ENCODE data around the gene MAN1A1.
A peak's percentile ranks its signal among the peaks of the same experiment; 100 is the strongest.

MAN1A1 gene

GRCh38 chr6:119140196-119141140 lies 209.1 kb downstream of the MAN1A1 start:
- no peak for DNase-seq (ENCODE audit: low read depth)

- no peak for DNase-seq (ENCODE audit: low read depth)
Observed at GRCh38 chr6:119138906-119139541, 210.5 kb downstream of the MAN1A1 start.

- DNase-seq (ENCODE audit: low read depth): no peak
Observed at GRCh38 chr6:119137194-119138072, 212.1 kb downstream of the MAN1A1 start.

GRCh38 chr6:119134752-119135151 lies 214.8 kb downstream of the MAN1A1 start:
- DNase-seq (ENCODE audit: low read depth): no peak

GRCh38 chr6:119133400-119133799 lies 216.2 kb downstream of the MAN1A1 start:
- DNase-seq (ENCODE audit: low read depth): no peak

GRCh38 chr6:119132261-119132981 lies 217.1 kb downstream of the MAN1A1 start:
- DNase-seq (ENCODE audit: low read depth): no peak

- no peak for DNase-seq (ENCODE audit: low read depth)
Observed at GRCh38 chr6:119129968-119130484, 219.5 kb downstream of the MAN1A1 start.

- DNase-seq (ENCODE audit: low read depth): peak; percentile 73
Observed at GRCh38 chr6:119129148-119129967, 220.2 kb downstream of the MAN1A1 start.

- no peak for DNase-seq (ENCODE audit: low read depth)
Observed at GRCh38 chr6:119128252-119128912, 221.2 kb downstream of the MAN1A1 start.

- DNase-seq (ENCODE audit: low read depth): no peak
Observed at GRCh38 chr6:119127627-119128026, 221.9 kb downstream of the MAN1A1 start.

All from fibroblast of the conjunctiva (primary cell).